Stomach (tissue), 9 donors: ENCODE data around the gene ATP6V0C. TPM values are rescaled to one million over a fixed set of nuclear protein-coding genes. Genes with fewer than 3 reads are reported as not detected.
A peak's percentile ranks its signal among the peaks of the same experiment; 100 is the strongest.
"Not testable (repeated sequence)": the region's sequence is repeated elsewhere in the genome, so short reads cannot be mapped to it uniquely, and the experiment has no call there.

Source experiments
- DNase-seq, 2 donors: peaks; one replicate each; pipeline versions ENCODE4 v3.0.0 to v3.0.0-alpha.2; 2013 to 2019
- H3K27ac ChIP-seq, 5 donors: fragments of 200-600 bp in 4 of 5; sonication (generic) in 4 of 5; one replicate each; pipeline ENCODE4 v1.5.1; 2013 to 2019; ENCODE audit warnings: mild to moderate bottlenecking in 1 of 5, moderate library complexity in 1 of 5
- H3K27me3 ChIP-seq, 3 donors: fragments of 200-600 bp; sonication (generic); one replicate each; pipeline ENCODE4 v1.5.1; 2017 to 2019; ENCODE audit warnings: mixed run types in 1 of 3
- H3K36me3 ChIP-seq, 4 donors: fragments of 200-600 bp; sonication (generic); 1 replicate in 3 of 4; 2 replicates in 1 of 4; pipeline ENCODE4 v1.5.1; 2016 to 2019
- H3K4me1 ChIP-seq, 4 donors: fragments of 200-600 bp; sonication (generic); one replicate each; pipeline ENCODE4 v1.5.1; 2016 to 2019
- H3K4me3 ChIP-seq, 4 donors: fragments of 200-600 bp; sonication (generic) in 3 of 4; one replicate each; pipeline ENCODE4 v1.5.1; 2016 to 2019; ENCODE audit warnings: mild to moderate bottlenecking in 1 of 4
- H3K9me3 ChIP-seq, 4 donors: fragments of 200-600 bp; sonication (generic); one replicate each; pipeline ENCODE4 v1.5.1; 2016 to 2019
- CTCF ChIP-seq, 7 experiments: fragments of 450-650 bp in 4 of 7; fragments of 200-600 bp in 3 of 7; sonication (generic) in 3 of 7; IDR thresholded peaks; one replicate each; pipeline ENCODE4 v1.5.1; 2016 to 2019; ENCODE audit warnings: antibody characterized with exemption in 7 of 7, control low read depth in 2 of 7, mild to moderate bottlenecking in 1 of 7
- EP300 ChIP-seq: sonication (generic); formaldehyde crosslinking; IDR thresholded peaks from one replicate; pipeline ENCODE4 v1.6.1; 2017; ENCODE audit warnings: antibody characterized with exemption
- POLR2A ChIP-seq, 4 donors: fragments of 450-650 bp; IDR thresholded peaks; one replicate each; pipeline ENCODE4 v1.6.1; 2016; ENCODE audit warnings: antibody characterized with exemption in 4 of 4, control low read depth in 2 of 4, mild to moderate bottlenecking in 1 of 4, moderate library complexity in 1 of 4
- POLR2AphosphoS5 ChIP-seq, 3 donors: sonication (generic); formaldehyde crosslinking; IDR thresholded peaks; one replicate each; pipeline ENCODE4 v1.6.1; 2016; ENCODE audit warnings: antibody characterized with exemption in 3 of 3
- WGBS, 5 donors: extraction: QIAGEN DNeasy Blood & Tissue Kit in 3 of 5; methylation state at CpG; one replicate each; pipeline versions ENCODE4 v1.1.5 to v1.1.7; 2013 to 2018; 5-methylcytosine and 5-hydroxymethylcytosine counted together
- intact Hi-C: fragments of 100-400 bp; cut with DNase I; formaldehyde crosslinking; loops from one replicate; pipeline ENCODE4 v1.15.1; 2023; ENCODE audit warnings: low total_unique reads
- polyA plus RNA-seq, 3 donors: library from polyadenylated mRNA; stranded (reverse); fragments of 200-250 nt; gene quantifications; one replicate each; pipeline ENCODE4 v1.2.3, GENCODE V29; 2013
- total RNA-seq, 5 donors: library from RNA; depleted of rRNA; stranded (reverse); fragments of >200 nt; gene quantifications; one replicate each; pipeline versions ENCODE4 v1.1.0 to v1.2.3, GENCODE V29; 2014 to 2016
- donor health status: healthy with polysubstance abuse.
- donor health status: Bipolar disorder and iron deficiency.
- donor health status: healthy.

The ATP6V0C gene
- total and polyA plus RNA-seq, 8 donors: 8.1 to 169 (median 75.3) TPM

- TF ChIP-seq POLR2AphosphoS5 (IDR thresholded peaks at IDR 0.05) (peak; percentile 88 to 95 (median 95)), EP300 (no peak)
- intact Hi-C loops: loop anchor here (10.0 kb wide), 1 partner anchor 63 kb away; no protein-coding TSS in a partner anchor
- Histone ChIP-seq H3K36me3 (peaks cover 16 to 39% (median 31%) of the 10 kb centered on the region in 4 donors), H3K9me3 (no peaks in the 10 kb centered on the region), H3K27me3 (no peaks in the 10 kb centered on the region), H3K4me3 (peak overlapping the region; percentile 56 to 73 (median 66)), H3K4me1 (peaks cover 17 to 34% (median 21%) of the 10 kb centered on the region in 4 donors), H3K27ac (peak overlapping the region; percentile 90 to 99 (median 97))
- 0 to 1% (median 1%) methylated on average over 18 to 83 of the region's 84 CpGs for WGBS, 5 donors
- DNase-seq: peak; percentile 99 to 100
Observed at GRCh38 chr16:2531696-2532493, 18.1 kb downstream of the ATP6V0C start.

- Histone ChIP-seq H3K4me1 (peaks cover 20 to 38% (median 26%) of the 10 kb centered on the region in 4 donors), H3K27me3 (no peaks in the 10 kb centered on the region), H3K27ac (peak overlapping the region; percentile 90 to 99 (median 97)), H3K9me3 (no peaks in the 10 kb centered on the region), H3K36me3 (peaks cover 15 to 32% (median 24%) of the 10 kb centered on the region in 4 donors), H3K4me3 (peak overlapping the region; percentile 56 to 73 (median 66))
- peak; percentile 88 to 92 for DNase-seq
- intact Hi-C loops: loop anchor here (10.0 kb wide), 1 partner anchor 62 kb away; no protein-coding TSS in a partner anchor
- WGBS, 5 donors: 1 to 3% (median 1%) methylated on average over 34 to 37 of the region's 37 CpGs
- TF ChIP-seq POLR2AphosphoS5 (IDR thresholded peaks at IDR 0.05): peak; percentile 19 to 44 (median 36)
- TF ChIP-seq CTCF (IDR thresholded peaks at IDR 0.05): no peak
- TF ChIP-seq EP300: no peak
- TF ChIP-seq POLR2A (IDR thresholded peaks at IDR 0.05): no peak
Observed at GRCh38 chr16:2532494-2533141, 18.9 kb downstream of the ATP6V0C start.

GRCh38 chr16:2533142-2533755 lies 19.5 kb downstream of the ATP6V0C start:
- Histone ChIP-seq H3K4me3 (peak overlapping the region; percentile 56 to 73 (median 66)), H3K4me1 (peaks cover 20 to 38% (median 26%) of the 10 kb centered on the region in 4 donors), H3K27ac (peak overlapping the region; percentile 90 to 99 (median 97)), H3K36me3 (peaks cover 9 to 26% (median 17%) of the 10 kb centered on the region in 4 donors)
- not testable (repeated sequence) for H3K9me3 ChIP-seq, H3K27me3 ChIP-seq
- intact Hi-C loops: loop anchor here (10.0 kb wide), 1 partner anchor 62 kb away; no protein-coding TSS in a partner anchor
- DNase-seq: peak in 1 of 2 donors; percentile 17
- 22 to 34% (median 26%) methylated on average over 14 to 16 of the region's 16 CpGs for WGBS, 5 donors

GRCh38 chr16:2533912-2534311 lies 20.2 kb downstream of the ATP6V0C start:
- no peak overlapping the region for H3K4me3 ChIP-seq
- H3K36me3 ChIP-seq: peaks cover 2 to 19% (median 11%) of the 10 kb centered on the region in 4 donors
- 83 to 90% (median 88%) methylated on average over 11 of the region's 11 CpGs for WGBS, 5 donors
- DNase-seq: no peak
- no peak for TF ChIP-seq EP300
- no peak for TF ChIP-seq CTCF (IDR thresholded peaks at IDR 0.05)
- no peak for TF ChIP-seq POLR2AphosphoS5 (IDR thresholded peaks at IDR 0.05)
- TF ChIP-seq POLR2A (IDR thresholded peaks at IDR 0.05): no peak
- intact Hi-C loops: loop anchor here (10.0 kb wide), 1 partner anchor 61 kb away; no protein-coding TSS in a partner anchor
- no peaks in the 10 kb centered on the region for H3K9me3 ChIP-seq
- peaks cover 24 to 43% (median 30%) of the 10 kb centered on the region in 4 donors for H3K4me1 ChIP-seq
- H3K27ac ChIP-seq: peak overlapping the region in 2 of 5 donors; percentile 89 to 97
- H3K27me3 ChIP-seq: no peaks in the 10 kb centered on the region

- intact Hi-C loops: loop anchor here (10.0 kb wide), 1 partner anchor 60 kb away; no protein-coding TSS in a partner anchor
- not testable (repeated sequence) for H3K27me3 ChIP-seq, DNase-seq, H3K4me3 ChIP-seq, H3K9me3 ChIP-seq
- peak overlapping the region in 2 of 5 donors; percentile 89 to 97 for H3K27ac ChIP-seq
- H3K4me1 ChIP-seq: peaks cover 28 to 48% (median 34%) of the 10 kb centered on the region in 4 donors
- 77 to 94% (median 83%) methylated on average over 5 of the region's 5 CpGs for WGBS, 5 donors
- H3K36me3 ChIP-seq: peaks cover 0 to 15% (median 7%) of the 10 kb centered on the region in 4 donors
Observed at GRCh38 chr16:2534335-2534734, 20.6 kb downstream of the ATP6V0C start.
